ENCODE results near the gene ARHGEF12.

DNA sequence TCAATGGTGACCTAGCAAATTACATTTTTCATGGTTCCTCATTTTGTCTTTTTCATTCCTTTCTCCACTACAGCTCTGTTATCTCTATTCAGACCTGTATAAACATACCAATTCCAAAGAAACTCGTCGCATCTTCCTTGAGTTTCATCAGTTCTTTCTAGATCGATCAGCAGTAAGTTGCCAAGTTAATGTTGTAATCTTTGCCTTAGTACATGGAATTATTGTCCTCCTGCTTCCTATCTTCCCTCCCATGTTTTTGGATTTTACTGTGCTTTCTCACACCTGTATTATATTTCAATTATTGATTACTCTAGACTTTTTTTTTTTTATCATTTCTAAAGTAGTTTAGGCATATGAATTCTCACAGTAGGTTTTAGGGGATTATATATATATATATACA is 105.8 kb downstream of the ARHGEF12 start:
- no peak for TF ChIP-seq YY1 (IDR thresholded peaks at IDR 0.05; ENCODE audit: insufficient read depth, insufficient read length)
- no peak for TF ChIP-seq ZNF274 (IDR thresholded peaks at IDR 0.05; ENCODE audit: low read depth, low read length)
- TF ChIP-seq SUZ12 (IDR thresholded peaks at IDR 0.05; ENCODE audit: extremely low read depth, insufficient read depth, insufficient read length), result no peak

Data from NT2/D1 (cell line).